OCI-LY7 (cell line): ENCODE measurements around the gene MRPL33.

ENCODE experiments used
- CTCF ChIP-seq: fragments of 200-600 bp; sonication (generic); conservative IDR thresholded peaks from 2 replicates; pipeline ENCODE4 v1.5.1; 2014; ENCODE audit warnings: mild to moderate bottlenecking, antibody characterized with exemption, low read length, moderate library complexity, mixed read lengths
- EZH2phosphoT487 ChIP-seq: fragments of 200-600 bp; sonication (generic); IDR thresholded peaks from 2 replicates; pipeline ENCODE4 v1.6.1; 2018; ENCODE audit warnings: low read depth, borderline replicate concordance, mild to moderate bottlenecking, mixed run types, antibody characterized with exemption, low read length, moderate library complexity, mixed read lengths

GRCh38 chr2:27805180-27805579, 33.7 kb downstream of the MRPL33 start:
- no peak for TF ChIP-seq CTCF
- no peak for TF ChIP-seq EZH2phosphoT487
